ENCODE measurements around the gene DHRS4.
A peak's percentile ranks its signal among the peaks of the same experiment; 100 is the strongest.
"Not testable (repeated sequence)": the region's sequence is repeated elsewhere in the genome, so short reads cannot be mapped to it uniquely, and the experiment has no call there.

Gene DHRS4

DNA sequence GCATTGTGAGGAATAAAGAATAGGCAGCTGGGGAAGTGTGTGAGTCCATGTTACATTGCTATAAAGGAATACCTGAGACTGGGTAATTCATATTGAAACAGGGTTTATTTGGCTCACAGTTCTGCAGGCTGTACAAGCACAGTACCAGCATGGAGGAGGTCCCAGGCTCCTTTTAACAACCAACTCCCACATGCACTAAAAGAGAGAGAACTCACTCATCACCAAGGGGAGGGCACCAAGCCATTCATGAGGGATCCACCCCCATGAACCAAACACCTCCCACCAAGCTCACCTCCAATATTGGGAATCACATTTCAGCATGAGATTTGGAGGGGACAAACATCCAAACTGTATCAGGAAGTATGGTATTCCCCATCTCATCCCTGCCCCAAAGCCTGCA is 11.9 kb upstream of the DHRS4 start:
- DNase-seq: no peak

GRCh38 chr14:23942587-23942986 is 11.0 kb upstream of the DHRS4 start:
- no peak for DNase-seq

GRCh38 chr14:23949069-23949468 is 4.5 kb upstream of the DHRS4 start:
- not testable (repeated sequence) for DNase-seq

DNA sequence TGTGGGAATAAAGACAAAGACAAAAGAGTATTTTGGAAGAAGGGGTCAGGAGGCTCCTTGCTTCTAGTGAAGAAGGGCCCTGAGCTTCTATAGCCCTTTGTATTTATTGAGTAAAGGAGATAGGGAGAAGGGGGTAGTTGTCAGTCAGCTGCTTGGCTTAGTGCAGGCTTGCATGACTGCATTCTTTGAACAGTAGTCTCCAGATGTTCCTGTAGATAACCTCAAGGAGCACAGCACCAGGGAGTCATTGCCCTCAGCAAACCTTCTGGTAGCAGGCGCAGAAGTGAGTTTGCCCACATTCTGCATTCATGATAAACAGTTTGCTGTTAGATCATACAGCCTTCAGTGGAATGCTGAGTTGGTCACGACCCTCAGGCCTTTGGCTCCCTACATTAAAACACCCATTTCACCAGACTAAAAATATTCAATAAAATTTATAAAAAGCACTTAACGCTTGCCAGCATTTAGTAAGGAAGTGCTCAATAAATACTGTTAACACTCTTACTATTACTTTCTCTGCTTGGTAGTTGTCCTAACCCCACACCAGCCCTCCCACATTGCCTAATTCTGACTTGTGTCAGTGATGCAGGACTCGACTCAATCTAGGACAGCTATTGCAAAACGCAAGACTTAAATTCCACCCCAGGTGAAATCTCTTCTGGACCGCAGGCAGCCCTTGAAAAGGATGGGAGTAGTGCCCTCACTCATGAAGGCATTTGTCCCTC is 3.0 kb upstream of the DHRS4 start:
- no peak for DNase-seq

DNA sequence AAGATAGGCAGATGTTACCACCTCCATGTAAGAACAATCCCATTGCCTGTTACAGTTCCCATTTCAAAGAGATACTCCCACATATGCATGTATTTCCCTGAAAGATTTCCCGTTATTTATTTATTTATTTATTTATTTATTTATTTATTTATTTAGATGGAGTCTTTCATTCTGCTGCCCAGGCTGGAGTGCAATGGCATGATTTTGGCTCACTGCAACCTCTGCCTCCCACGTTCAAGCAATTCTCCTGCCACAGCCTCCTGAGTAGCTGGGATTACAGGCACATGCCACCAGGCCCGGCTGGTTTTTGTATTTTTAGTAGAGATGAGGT is 2.5 kb upstream of the DHRS4 start:
- DNase-seq: not testable (repeated sequence)

GRCh38 chr14:23951590-23952201 is 1.9 kb upstream of the DHRS4 start:
- DNase-seq: no peak

DNA sequence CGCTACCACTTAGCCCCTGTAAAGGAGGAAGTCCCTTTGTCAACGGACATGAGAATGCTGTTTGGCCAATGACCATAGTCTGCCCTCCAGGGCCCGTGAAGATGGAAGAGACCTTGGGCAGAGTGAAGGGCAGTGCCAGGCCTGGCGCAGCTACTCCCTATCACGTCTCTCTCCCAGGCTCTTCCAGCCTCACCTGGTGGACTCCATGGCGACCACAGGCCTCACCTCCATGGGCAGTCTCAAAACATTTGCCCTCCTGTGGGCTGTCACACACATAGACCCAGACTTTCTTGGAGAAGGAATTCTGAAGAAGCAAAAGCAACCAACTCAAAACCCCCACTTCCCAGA is 480 bp upstream of the DHRS4 start:
- not testable (repeated sequence) for DNase-seq

GRCh38 chr14:23954279-23954614 is 677 bp downstream of the DHRS4 start:
- not testable (repeated sequence) for DNase-seq

DNA sequence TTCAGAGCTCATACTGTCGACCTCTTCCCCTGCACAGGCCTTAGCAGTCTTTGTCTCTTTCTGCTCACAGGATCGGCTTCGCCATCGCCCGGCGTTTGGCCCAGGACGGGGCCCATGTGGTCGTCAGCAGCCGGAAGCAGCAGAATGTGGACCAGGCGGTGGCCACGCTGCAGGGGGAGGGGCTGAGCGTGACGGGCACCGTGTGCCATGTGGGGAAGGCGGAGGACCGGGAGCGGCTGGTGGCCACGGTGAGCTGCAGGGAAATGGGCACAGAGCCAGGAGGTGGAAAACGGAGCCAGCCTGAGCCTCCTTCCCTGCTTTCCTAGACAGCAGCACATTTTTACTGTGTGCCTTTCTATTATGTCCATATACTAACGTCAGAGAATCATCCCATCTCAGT is 1.4 kb downstream of the DHRS4 start:
- DNase-seq: not testable (repeated sequence)

DNA sequence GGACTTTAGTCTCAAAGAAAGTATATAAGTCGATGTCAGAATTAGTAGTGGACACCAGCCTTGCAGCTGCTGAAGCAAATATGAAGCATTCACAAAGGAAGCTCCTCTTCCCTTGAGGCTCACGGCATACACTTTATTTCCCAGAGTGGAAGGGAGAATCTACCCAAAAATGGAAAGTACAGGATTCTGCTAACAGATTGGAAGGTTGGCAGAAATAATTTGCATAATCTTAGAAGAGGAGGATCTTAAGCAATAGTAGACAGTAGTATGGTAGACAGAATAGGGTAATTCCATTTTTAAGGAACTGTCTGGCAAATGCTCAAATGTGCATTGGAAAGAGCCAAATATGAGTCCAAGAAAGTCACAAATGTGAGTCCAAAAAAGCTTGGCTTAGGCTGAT is 2.2 kb downstream of the DHRS4 start:
- not testable (repeated sequence) for DNase-seq

GRCh38 chr14:23957913-23958569 is 4.5 kb downstream of the DHRS4 start:
- not testable (repeated sequence) for DNase-seq

DNA sequence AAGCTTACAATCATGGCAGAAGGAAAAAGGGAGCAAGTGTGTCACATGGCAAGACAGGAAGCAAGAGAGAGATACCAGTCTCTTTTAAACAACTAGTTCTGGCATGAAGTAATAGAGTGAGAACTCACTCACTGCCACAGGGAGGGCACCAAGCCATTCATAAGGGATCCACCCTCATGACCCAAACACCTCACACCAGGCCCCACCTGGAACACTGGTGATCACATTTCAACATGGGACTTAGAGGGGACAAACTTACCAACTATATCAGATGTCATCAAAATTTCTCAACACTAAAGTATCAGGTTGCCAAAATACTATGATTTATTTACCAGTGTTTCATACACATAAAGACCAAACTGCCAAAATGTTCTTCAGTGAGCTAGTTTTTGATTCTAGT is 7.3 kb downstream of the DHRS4 start:
- not testable (repeated sequence) for DNase-seq

DNA sequence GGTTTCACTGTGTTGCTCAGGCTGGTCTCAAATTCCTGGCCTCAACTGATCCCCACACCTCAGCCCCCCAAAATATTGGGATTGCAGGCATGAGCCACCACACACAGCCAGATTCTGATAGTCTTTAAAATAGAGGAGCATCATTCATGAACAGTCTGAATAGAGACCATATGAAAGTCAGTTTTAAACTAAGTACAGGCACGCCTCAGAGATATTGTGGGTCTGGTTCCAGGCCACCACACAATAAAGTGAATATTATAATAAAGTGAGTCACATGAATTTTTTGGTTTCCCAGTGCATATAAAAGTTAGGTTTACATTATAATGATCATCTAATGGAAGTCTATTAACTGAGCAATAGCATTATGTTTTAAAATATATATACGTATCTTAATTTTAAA is 8.1 kb downstream of the DHRS4 start:
- not testable (repeated sequence) for DNase-seq

DNA sequence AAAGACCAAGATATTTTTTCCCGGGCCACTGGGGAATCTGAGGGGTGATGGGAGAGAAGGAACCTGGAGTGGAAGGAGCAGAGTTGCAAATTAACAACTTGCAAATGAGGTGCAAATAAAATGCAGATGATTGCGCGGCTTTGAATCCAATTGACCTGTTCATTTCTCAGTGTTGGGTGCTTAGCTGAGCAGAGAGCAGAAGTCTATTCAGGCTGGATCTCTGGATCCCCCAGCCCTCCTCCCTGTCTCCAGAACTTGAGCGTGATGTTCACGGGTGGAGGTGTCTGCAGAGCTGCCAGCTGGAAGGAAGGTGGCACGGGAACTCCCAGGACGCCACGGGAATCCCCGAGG is 15.5 kb downstream of the DHRS4 start:
- DNase-seq: not testable (repeated sequence)

DNA sequence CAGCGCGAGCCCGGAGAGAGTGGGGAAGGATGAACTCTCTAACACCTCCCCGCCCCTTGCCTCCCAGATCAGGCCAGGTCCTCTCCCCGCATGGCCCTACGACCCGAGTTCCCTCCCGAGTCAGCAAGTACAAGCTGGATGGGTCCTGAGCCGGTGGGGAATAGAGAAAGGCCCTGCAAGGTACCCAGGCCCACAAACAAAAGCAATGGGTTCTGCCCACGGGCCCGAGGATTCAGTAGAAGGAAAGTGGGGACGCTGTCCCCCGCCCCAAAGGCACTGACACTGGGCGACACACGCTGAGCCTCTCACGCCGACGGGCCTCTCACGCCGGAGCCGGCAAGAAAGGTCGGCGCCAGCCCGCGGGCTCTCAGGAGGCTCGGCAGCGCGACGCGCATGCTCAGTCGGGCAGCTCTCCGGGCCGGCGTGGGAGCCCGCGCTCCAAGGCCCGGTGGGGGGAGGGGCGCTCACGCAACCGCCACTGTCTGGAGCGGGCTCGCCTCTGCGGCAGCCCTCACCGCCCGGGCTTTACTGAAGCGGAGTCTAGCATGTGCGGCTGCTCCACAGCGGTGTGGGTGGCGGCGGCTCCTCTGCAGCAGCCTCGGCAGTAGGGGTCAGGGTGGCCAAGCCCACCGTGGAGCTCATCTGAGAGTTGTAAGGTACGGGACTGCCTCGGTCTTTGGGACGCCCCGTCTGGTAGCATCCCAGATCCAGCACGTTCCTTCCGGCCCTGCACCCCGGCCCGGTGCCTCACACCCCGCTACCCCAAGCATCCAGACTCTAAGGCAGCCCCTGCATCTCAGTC is 16.1 kb downstream of the DHRS4 start:
- peak; percentile 46 for DNase-seq

DNA sequence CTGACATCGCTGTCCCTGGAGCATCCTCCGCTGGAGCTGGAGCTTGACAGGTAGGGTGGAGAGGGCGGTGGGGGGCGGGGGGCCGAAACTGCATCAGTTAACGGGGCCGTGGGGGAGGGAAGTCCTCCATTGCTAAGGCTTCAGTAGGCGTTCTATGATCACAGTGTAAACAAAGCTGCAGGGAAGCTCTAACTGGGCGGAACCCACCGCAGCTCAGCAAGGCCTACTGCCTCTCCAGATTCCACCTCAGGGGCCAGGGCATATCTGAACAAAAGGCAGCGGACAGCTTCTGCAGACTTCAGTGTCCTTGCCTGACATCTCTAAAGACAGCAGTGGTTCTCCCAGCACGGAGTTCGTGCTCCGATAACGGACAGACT is 16.7 kb downstream of the DHRS4 start:
- DNase-seq: not testable (repeated sequence)

- DNase-seq: not testable (repeated sequence)
Measured at GRCh38 chr14:23973178-23973577, 19.6 kb downstream of the DHRS4 start.

DNA sequence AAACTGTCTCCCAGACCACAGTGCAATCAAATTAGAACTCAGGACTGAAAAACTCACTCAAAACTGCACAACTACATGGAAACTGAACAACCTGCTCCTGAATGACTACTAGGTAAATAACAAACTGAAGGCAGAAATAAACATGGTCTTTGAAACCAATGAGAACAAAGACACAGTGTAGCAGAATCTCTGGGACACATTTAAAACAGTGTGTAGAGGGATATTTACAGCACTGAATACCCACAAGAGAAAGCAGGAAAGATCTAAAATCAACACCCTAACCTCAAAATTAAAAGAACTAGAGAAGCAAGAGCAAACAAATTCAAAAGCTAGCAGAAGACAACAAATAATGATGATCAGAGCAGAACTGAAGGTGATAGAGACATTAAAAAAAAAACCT is 20.5 kb downstream of the DHRS4 start:
- DNase-seq: not testable (repeated sequence)

DNA sequence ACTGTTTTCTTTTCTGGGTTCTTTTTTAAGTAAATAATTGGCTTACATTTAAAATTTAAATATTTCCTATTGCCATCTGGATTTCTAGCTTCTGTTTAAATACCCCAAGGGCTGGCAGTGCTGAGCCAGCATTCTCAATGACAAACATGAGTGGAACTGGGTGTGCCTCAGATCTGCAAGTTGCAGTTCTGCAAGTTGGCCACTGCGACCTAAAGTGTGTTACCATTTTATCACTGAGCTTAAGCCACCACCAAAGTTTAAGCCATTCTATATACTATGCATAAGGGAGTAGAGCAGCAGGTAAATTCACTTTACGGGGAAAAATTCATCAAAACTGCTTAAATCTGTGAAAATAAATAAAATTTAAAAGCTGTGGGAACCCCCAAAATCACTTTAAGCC is 23.6 kb downstream of the DHRS4 start:
- DNase-seq: not testable (repeated sequence)

- not testable (repeated sequence) for DNase-seq
Measured at GRCh38 chr14:23981951-23982813, 28.6 kb downstream of the DHRS4 start.

DNA sequence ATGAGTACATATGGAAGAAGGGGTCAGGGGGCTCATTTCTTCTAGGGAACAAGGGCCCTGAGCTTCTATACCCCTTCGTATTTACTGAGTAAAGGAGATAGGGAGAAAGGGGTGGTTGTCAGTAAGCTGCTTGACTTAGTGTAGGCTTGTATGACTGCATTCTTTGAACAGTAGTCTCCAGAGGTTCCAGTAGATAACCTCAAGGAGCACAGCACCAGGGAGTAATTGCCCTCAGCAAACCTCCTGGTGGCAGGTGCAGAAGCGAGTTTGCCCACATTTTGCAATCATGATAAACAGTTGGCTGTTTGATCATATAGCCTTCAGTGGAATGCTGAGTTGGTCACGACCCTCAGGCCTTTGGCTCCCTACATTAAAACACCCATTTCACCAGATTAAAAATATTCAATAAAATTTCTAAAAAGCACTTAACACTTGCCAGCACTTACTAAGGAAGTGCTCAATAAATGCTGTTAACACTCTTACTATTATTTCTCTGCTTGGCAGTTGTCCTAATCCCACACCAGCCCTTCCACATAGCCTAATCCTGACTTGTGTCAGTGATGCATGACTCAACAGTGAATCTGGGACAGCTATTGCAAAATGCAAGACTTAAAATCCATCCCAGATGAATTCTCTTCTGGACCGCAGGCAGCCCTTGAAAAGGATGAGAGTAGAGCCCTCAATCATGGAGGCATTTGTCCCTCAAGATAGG is 31.5 kb downstream of the DHRS4 start:
- no peak for DNase-seq

- DNase-seq: not testable (repeated sequence)
Measured at GRCh38 chr14:23988223-23988606, 34.6 kb downstream of the DHRS4 start.

Measured in NCI-H2171 (cell line).